Testis (tissue), 2 donors: ENCODE data around the gene ANKRD12.

Source experiments
- CTCF ChIP-seq, 3 experiments: fragments of 450-650 bp in 2 of 3; fragments of 200-600 bp in 1 of 3; sonication (generic) in 1 of 3; IDR thresholded peaks; one replicate each; pipeline ENCODE4 v1.5.1; 2016 to 2019; ENCODE audit warnings: antibody characterized with exemption in 3 of 3, mild to moderate bottlenecking in 2 of 3, moderate library complexity in 1 of 3
- POLR2A ChIP-seq: fragments of 450-650 bp; IDR thresholded peaks from one replicate; pipeline ENCODE4 v1.6.1; 2017; ENCODE audit warnings: antibody characterized with exemption, mild to moderate bottlenecking, moderate library complexity

GRCh38 chr18:9157806-9158205 is 21.2 kb downstream of the ANKRD12 start:
- TF ChIP-seq POLR2A (no peak), CTCF (IDR thresholded peaks at IDR 0.05) (no peak)
